ENCODE results near the gene FRG2B.
"Not testable (repeated sequence)": the region's sequence is repeated elsewhere in the genome, so short reads cannot be mapped to it uniquely, and the experiment has no call there.

FRG2B gene

GRCh38 chr10:133599869-133600268 lies 26.7 kb downstream of the FRG2B start:
- DNase-seq (ENCODE audit: low read depth): not testable (repeated sequence)

GRCh38 chr10:133592716-133593115 lies 33.9 kb downstream of the FRG2B start:
- DNase-seq (ENCODE audit: low read depth): no peak

- DNase-seq (ENCODE audit: low read depth): no peak
Observed at GRCh38 chr10:133590970-133591359, 35.6 kb downstream of the FRG2B start.

DNA sequence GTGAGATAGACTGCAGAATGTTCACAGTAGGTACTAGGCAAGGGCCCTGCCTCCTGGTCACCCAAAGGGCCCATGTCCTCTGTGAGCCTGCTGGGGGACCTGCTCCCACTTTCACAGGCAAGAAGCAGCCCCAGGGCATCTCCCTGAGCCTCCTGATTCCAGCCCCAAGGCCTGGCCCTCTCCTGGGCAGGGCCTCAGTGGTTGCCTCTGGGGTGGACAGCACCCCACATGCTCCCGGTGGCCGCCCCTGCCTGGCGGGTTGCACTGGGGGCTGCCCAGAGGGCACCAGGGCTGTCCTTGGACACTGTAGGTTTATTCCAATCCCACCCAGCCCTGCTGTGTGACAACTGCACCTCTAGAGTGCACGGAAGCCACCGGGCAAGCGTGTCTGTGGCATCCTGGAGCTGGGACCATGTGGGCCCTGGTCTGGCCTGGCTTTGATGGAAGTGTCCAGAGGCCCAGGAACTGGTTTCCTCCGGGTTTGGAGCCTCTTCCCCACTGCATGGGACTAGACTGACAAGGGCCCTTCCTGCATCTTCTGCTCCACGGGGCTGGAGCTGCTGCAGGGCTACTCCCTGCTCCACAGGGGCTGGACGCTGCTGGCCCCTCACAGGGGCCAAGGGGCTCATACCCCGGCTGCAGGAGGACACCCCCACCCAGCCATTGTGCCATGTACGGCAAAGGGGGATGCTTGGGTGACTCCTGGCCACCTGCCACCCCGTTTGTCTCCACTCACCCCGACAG lies 36.2 kb downstream of the FRG2B start:
- DNase-seq (ENCODE audit: low read depth): no peak

- not testable (repeated sequence) for DNase-seq (ENCODE audit: low read depth)
Observed at GRCh38 chr10:133577037-133577436, 49.6 kb downstream of the FRG2B start.
